Kidney (tissue), 14 donors: Measurements from ENCODE around the gene MAPT. TPM values are rescaled to one million over a fixed set of nuclear protein-coding genes. Genes with fewer than 3 reads are reported as not detected.

Experiments
- DNase-seq, 5 donors: peaks; one replicate each; pipeline ENCODE4 v3.0.0-alpha.2; 2013 to 2020
- FAIRE-seq: peaks from 2 replicates; lab custom pipeline; 2012; peaks lifted over from hg19 to GRCh38; lab: Jason Lieb, UNC
- H3K27ac ChIP-seq, 2 donors: one replicate each; pipeline ENCODE4 v1.7.0; 2013; ENCODE audit warnings: low read depth in 2 of 2, low read length in 2 of 2, inconsistent platforms in 1 of 2
- H3K27me3 ChIP-seq: one replicate; pipeline ENCODE4 v1.7.1; 2013; ENCODE audit warnings: low read length, inconsistent platforms; ENCODE audit not compliant: control insufficient read depth, insufficient read depth
- H3K36me3 ChIP-seq, 3 donors: one replicate each; pipeline versions ENCODE4 v1.7.0 to v1.7.1; 2013; ENCODE audit warnings: low read length in 3 of 3, control low read depth in 1 of 3, inconsistent platforms in 1 of 3; ENCODE audit not compliant: insufficient read depth in 3 of 3, control insufficient read depth in 2 of 3
- H3K4me1 ChIP-seq, 3 donors: one replicate each; pipeline versions ENCODE4 v1.7.0 to v1.7.1; 2013; ENCODE audit warnings: low read length in 3 of 3, inconsistent platforms in 1 of 3, low read depth in 1 of 3; ENCODE audit not compliant: control insufficient read depth in 2 of 3, insufficient read depth in 2 of 3
- H3K4me3 ChIP-seq, 3 donors: one replicate each; pipeline versions ENCODE4 v1.7.0 to v1.8.1; 2013; ENCODE audit warnings: low read length in 3 of 3, control low read depth in 1 of 3, inconsistent platforms in 1 of 3
- H3K9ac ChIP-seq, 3 donors: one replicate each; pipeline versions ENCODE4 v1.7.0 to v1.7.1; 2013; ENCODE audit warnings: low read length in 3 of 3, control low read depth in 1 of 3, inconsistent platforms in 1 of 3
- H3K9me3 ChIP-seq, 3 donors: one replicate each; pipeline versions ENCODE4 v1.7.0 to v1.7.1; 2013; ENCODE audit warnings: low read length in 3 of 3, control low read depth in 1 of 3, inconsistent platforms in 1 of 3; ENCODE audit not compliant: control insufficient read depth in 2 of 3, insufficient read depth in 1 of 3
- intact Hi-C: fragments of 100-400 bp; cut with DNase I; formaldehyde crosslinking; loops from one replicate; pipeline ENCODE4 v1.11.1; 2022
- polyA plus RNA-seq: library from polyadenylated mRNA; stranded (reverse); fragments of 350-450 nt; fragmentation: Illumina TruSeq; extraction: RNeasy Lipid Tissue Mini Kit (QIAGEN cat#74804); gene quantifications from one replicate; pipeline ENCODE4 v1.2.3, GENCODE V29; 2014; ENCODE audit warnings: low read depth, low replicate concordance; ENCODE audit not compliant: insufficient read depth
- total RNA-seq: library from RNA; stranded (reverse); fragmentation: NEBNext Ultra II Directional; extraction: Animal tissue kit (Norgen Biotek cat#: 25700); gene quantifications from one replicate; pipeline ENCODE4 v1.2.1, GENCODE V29; 2021
- TF ChIP-seq, protein P1 (sequence below): IDR thresholded peaks from 3 replicates; pipeline ENCODE4 v1.5.1; 2012; ENCODE audit warnings: mild to moderate bottlenecking, moderate library complexity, borderline replicate concordance; ENCODE audit not compliant: insufficient read depth; ENCODE audit errors: extremely low read depth
- donor health status: control.
- donor health status: control.
- donor health status: control.
- donor health status: control.
- donor health status: control.
- donor health status: DM: yes; HTN: yes; CAD: no.
- donor health status: Normal renal cell carcinoma (clear cell type).

MAPT gene
- total and polyA plus RNA-seq, 2 donors from 2014 or later = 2.9 to 15.4 TPM

DNA sequence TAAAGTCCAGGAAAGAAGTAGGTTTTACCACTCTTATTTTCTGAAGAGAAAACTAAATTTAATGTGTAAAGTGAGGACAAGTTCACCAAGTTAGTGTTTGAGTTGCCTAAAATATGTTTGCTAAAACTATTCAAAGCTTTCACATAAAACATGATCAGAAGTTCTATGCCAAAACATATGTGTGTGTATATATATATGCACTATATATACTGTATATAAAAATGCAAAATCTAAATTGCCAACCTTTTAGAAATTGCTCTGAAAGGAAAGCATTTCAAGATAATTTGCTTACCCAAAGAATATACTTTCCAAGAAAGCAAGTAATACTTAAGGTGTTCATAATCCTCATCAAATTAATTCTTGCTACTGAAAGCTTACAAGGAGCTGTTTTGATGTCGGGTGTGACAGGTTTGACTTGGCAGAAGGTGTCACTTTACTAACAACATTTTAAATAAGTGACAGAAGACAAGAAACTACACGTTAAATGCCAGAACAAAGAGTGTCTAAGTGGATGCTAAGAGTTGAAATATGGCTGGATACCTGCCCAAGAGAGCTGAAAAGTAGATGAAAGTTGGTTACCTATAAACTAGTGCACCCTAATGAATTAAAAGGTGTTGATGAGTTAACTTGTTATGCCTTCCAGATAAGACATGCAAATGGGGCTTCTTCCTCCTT is 72.4 kb downstream of the MAPT start:
- H3K27ac ChIP-seq = no peak overlapping the region
- no peaks in the 10 kb centered on the region for H3K36me3 ChIP-seq
- FAIRE-seq = no peak
- no peak overlapping the region for H3K9ac ChIP-seq
- no peaks in the 10 kb centered on the region for H3K9me3 ChIP-seq
- TF ChIP-seq, protein P1, sequence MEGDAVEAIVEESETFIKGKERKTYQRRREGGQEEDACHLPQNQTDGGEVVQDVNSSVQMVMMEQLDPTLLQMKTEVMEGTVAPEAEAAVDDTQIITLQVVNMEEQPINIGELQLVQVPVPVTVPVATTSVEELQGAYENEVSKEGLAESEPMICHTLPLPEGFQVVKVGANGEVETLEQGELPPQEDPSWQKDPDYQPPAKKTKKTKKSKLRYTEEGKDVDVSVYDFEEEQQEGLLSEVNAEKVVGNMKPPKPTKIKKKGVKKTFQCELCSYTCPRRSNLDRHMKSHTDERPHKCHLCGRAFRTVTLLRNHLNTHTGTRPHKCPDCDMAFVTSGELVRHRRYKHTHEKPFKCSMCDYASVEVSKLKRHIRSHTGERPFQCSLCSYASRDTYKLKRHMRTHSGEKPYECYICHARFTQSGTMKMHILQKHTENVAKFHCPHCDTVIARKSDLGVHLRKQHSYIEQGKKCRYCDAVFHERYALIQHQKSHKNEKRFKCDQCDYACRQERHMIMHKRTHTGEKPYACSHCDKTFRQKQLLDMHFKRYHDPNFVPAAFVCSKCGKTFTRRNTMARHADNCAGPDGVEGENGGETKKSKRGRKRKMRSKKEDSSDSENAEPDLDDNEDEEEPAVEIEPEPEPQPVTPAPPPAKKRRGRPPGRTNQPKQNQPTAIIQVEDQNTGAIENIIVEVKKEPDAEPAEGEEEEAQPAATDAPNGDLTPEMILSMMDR = no peak
- intact Hi-C loops = no loop called here
- no peak for DNase-seq
- H3K4me1 ChIP-seq = no peaks in the 10 kb centered on the region
- H3K4me3 ChIP-seq = no peak overlapping the region
- no peaks in the 10 kb centered on the region for H3K27me3 ChIP-seq

DNA sequence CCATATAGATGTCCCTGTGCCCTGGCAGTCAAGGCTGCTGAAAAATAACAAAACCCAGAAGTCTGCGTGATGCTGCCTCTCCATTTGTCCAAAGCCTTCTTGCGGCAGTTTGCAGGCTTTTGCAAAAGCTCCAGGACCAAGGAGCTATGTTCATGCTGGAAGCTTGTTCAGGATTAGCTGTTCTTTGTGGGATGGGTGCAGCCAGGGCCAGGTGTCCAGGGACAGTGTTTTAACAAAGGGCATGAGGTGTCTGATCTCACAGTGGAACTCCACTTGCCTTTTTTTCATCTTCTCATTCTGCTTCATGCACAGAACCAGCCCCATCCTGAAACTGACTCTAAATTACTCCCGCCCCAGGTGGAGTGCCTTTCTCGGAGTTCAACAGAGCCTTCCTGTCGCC is 73.0 kb downstream of the MAPT start:
- no peak for FAIRE-seq
- no peak overlapping the region for H3K4me3 ChIP-seq
- H3K27me3 ChIP-seq = no peaks in the 10 kb centered on the region
- H3K4me1 ChIP-seq = no peaks in the 10 kb centered on the region
- TF ChIP-seq, protein P1 = no peak
- H3K9me3 ChIP-seq = no peaks in the 10 kb centered on the region
- intact Hi-C loops = no loop called here
- no peak for DNase-seq
- no peak overlapping the region for H3K9ac ChIP-seq
- no peak overlapping the region for H3K27ac ChIP-seq
- H3K36me3 ChIP-seq = peaks cover 0 to 3% (median 0%) of the 10 kb centered on the region in 3 donors

DNA sequence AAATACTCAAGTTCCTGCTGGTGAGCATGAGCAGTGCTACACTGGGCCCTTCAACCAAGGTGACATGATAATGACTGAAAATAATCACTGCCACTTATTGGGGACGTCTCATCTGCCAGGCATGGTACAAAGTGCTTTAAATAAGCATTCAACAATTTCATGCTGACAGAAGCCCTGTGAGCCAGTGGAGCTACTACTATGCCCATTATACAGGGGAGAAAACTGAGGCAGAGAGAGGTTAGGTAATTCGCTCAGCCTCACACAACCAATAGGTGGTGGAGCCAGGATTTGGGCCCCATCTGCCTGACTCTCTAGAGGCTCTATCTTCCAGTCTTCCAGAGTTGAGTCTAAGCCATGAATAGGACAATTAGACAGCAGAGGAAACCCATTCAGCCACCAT is 74.4 kb downstream of the MAPT start:
- Histone ChIP-seq H3K9me3 (no peaks in the 10 kb centered on the region), H3K4me1 (no peaks in the 10 kb centered on the region), H3K9ac (no peak overlapping the region), H3K36me3 (peaks cover 0 to 3% (median 0%) of the 10 kb centered on the region in 3 donors), H3K4me3 (no peak overlapping the region), H3K27me3 (no peaks in the 10 kb centered on the region), H3K27ac (no peak overlapping the region)
- TF ChIP-seq, protein P1 = no peak
- intact Hi-C loops = no loop called here
- FAIRE-seq = no peak
- DNase-seq = no peak
